GM19438 (cell line): ENCODE data around the gene HMGN3.
A peak's percentile ranks its signal among the peaks of the same experiment; 100 is the strongest.
"Not testable (repeated sequence)": the region's sequence is repeated elsewhere in the genome, so short reads cannot be mapped to it uniquely, and the experiment has no call there.

Experiments used
- ATAC-seq: cut with Tn5 transposase; IDR thresholded peaks from one replicate; pipeline ENCODE4 v1.9.1; 2021; ENCODE audit warnings: low read depth; ENCODE audit not compliant: unreplicated experiment

The HMGN3 gene

DNA sequence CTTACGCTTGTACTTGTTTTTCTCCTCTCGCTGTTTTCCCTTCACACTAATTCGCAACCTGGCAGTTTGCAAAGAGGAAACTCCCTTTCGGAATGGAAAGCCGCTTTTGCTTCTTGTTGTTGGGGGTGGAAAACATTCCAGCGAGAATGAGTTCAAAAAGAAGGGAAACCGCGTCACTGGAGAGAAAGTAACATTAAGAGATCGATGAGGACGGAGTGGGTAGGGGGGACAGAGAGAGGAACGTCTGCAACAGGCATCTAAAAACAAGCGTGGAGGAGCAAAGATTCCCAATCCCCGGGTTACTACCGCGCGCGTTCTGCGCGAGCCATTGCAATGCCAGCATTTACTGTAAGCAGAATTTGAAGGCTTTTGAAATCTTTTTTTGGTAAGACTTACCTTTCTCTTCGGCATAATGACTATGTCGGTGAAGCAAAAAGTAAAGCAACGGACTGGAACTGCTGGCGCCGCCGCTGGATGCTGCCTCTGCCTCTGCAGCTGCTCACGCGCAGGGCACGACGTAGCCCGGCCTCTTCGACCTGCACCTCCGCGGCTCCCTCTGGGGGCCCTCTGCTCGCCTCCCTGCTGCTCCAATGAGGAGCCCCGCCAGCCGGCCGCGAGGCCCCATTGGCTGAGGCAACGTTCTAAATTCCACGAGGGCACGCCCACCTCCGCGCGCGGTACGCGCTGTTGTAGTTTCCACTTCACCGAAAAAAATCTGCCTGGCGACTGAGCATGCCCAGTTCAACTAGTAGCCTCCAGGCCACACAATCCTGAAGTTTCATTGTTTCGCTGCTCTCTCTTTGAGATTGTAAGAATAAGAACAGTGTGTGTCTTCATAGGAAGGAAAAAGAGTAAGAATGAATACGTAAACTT, at the start of gene HMGN3:
Gene HMGN3 (minus strand): TSS at position 533 of the 873 bp plus-strand sequence.
- ATAC-seq: peak; percentile 86

DNA sequence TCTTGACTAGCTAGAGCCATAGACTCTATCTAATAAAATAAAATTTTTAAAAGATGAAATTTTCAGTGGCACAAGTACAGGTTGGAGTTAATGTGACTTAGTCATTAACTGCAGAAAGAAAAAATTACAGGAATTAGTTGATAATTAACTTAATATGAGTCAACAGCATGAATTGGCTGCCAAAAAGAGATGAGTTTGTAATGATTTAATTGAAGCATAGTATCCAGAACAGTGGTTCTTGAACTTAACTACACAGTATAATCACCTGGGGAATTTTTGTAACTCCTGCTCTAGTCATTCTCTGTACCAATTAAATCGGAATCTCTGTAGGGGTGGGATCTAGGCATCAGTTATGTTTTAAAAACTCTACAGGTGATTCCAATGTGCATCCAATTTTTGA, 46.3 kb upstream of the HMGN3 start:
- ATAC-seq: no peak

DNA sequence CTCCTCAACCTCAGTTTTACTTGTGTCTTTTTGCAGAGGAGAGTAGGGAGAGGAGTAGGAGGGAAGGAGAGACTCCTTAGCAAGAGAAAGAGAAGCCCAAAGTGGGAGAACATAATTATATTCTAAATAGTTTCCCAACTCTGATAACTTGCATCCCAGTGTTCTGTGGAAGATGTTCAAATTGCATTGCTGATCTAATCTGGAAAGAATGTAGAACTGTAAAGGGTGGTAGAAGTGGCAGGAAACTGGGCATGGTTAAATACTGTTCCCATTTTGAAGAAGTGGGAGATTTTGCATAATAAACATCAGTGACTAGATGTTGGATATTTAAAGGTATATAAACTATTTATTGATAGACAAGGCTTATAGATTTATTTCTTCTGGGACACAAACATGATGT, 42.6 kb upstream of the HMGN3 start:
- no peak for ATAC-seq

DNA sequence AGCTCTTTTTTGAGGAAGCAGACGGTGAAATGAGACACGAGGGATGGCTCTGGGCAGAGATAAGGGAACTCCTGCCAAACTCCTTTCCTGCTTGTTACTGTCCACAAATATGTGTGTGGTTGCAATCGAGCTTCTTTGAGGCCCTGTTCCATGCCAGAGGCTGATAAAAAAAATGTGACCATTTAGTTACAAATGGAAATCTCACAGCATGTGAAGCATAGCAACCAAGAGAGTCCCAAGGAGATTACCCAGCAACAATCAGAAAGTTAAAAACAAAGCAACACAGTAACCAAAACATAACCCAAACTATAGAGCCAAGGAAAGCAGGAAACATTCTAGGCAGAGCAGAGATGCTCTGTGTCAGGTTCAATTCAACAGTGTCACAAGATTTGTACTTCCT, 35.4 kb upstream of the HMGN3 start:
- no peak for ATAC-seq

DNA sequence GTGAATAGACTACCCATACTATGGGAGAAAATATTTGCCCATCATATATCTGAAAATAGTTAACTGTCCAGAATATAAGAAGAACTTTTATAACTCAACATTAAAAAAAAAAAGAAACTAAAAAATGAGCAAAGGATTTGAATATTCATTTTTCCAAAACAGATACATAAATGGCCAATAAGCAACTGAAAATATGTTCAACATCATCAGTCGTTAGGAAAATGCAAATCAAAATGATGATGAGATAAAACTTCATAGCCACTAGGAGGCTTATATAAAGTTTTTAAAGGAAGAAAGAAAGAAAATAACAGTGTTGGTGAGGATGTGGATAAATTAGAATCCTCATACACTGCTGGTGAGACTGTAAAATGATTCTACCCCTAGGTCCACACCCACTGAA, 32.6 kb upstream of the HMGN3 start:
- ATAC-seq: no peak

GRCh38 chr6:79266051-79266450, 31.6 kb upstream of the HMGN3 start:
- ATAC-seq: no peak

- ATAC-seq: no peak
Measured at GRCh38 chr6:79263359-79263758, 28.9 kb upstream of the HMGN3 start.

DNA sequence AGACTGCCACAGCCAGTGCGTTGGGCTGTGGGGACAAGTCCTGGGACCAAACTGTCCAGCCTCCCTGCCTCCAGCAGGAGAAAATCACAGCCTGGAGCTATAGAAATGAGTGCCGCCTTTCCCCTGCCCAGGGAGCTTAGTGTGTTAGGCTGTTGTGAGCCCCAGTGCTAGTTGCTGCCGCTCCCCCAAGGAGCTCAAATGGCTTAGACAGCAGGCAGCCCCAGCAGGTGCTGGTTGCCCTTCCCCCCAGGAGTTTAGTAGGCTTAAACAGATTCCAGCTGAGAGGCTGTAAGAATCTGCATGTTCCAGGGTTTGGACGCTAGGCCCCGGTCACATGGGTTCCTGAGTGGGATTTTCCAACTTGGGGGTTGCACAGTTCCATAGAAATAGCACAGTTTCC, 27.2 kb upstream of the HMGN3 start:
- no peak for ATAC-seq

DNA sequence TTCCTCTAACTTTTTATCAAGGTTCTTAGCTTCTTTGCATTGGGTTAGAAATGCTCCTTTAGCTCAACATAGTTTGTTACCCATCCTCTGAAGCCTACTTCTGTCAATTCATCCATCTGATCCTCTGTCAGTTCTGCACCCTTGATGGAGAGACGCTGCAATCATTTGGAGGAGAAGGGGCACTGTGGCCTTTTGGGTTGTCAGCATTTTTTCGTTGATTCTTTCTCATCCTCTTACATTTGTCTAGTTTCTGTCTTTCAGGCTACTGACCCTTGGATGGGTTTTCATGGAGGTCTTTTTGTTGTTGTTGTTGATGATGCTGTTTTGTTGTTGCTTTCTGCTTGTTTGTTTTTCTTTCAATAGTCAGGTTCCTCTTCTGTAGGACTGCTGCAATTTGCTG, 26.3 kb upstream of the HMGN3 start:
- ATAC-seq: no peak

DNA sequence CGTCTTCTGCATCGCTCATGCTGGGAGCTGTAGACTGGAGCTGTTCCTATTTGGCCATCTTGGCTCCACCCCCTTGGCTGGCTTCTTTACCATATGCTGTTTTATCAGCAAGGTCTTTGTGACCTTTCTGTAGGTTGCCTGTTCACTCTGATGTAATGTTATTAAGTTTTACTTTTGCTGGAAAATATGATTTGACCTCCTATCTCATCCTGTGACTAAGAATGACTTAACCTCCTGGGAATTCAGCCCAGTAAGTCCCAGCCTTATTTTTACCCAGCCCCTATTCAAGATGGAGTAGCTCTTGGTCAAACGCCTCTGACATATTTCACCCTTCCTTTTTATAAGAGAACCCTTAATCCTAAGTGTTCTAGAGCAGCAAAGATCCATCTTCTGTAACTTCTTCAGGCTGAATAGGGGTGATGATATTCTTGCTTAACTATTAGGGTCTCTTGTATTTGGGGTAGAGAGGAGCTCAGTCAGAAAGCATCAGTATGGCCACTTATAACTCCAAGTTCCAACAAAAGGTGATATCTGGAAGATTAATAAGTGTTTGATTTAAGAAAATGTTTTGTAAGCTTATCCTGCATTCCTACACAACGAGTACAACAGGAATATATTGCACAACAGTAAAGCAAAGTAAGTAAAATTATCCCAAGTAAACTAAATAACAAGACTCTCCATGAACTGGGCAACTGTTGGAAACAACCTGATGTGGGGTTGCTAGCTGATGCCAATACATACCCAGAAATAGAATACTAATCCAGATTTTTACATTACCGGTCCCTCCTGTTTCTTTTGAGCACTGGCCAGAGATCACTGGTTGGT, 23.1 kb upstream of the HMGN3 start:
- ATAC-seq: no peak

GRCh38 chr6:79256770-79257169, 22.3 kb upstream of the HMGN3 start:
- ATAC-seq: not testable (repeated sequence)

DNA sequence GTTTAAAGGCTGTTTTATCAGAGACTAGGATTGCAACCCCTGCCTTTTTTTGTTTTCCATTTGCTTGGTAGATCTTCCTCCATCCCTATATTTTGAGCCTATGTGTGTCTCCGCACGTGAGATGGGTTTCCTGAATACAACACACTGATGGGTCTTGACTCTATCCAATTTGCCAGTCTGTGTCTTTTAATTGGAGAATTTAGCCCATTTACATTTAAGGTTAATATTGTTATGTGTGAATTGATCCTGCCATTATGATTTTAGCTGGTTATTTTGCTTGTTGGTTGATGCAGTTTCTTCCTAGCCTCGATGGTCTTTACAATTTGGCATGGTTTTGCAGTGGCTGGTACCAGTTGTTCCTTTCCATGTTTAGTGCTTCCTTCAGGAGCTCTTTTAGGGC, 20.6 kb upstream of the HMGN3 start:
- not testable (repeated sequence) for ATAC-seq

DNA sequence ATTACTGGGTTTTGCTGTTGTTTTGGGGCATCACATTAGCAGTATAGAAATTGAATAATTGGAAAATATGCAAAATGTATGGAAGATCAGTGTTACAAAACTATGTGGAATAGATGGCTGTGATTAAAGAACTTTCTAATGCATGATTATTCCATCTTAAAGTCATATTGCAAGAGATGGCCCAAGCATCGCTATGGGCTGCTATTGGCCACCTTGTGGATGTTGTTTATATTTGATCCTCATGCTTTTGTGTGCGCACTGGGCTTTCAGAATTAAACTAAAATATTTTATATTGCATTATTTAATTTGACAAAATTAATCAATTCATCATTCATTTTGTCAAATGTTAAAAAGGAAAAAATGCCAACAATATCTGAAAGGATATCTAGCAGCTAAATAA, 16.1 kb upstream of the HMGN3 start:
- ATAC-seq: no peak

DNA sequence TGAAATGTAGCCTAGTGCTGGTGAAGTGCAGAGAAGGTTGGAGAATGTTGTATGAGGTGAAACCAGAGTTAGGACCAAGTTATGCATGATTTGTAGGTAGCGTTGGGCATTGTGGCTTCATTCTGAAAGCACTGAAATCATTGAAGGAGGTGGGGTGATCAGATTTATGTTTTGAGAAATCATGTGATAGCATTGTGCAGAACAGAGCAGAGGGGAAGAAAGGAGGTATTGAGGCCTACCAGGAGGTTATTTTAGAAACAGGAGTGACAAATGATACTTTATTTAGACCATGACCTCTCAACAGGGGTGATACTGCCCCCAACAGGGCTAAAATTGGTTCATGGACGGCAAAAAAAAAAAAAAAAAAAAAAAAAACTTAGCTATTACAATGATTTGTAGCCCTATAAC, 15.6 kb upstream of the HMGN3 start:
- no peak for ATAC-seq

DNA sequence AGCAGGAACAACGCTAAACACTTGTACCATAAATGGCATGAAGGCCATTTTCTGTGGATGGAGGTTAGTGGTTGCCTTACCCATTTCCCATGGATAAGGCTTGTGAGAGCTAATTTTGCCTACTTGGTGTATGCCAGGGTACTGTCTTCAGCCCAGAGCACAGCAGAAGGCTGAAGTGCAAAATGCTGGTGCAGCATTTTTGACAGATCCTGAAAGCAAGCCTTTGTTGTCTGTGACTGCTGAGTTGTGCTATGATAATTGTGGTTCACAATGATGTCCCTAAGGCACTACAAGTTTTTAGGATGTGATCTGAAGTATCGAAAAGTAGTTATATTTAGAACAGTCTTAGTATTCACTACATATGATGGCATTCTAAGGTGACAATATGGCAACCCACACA, 14.7 kb upstream of the HMGN3 start:
- ATAC-seq: no peak

DNA sequence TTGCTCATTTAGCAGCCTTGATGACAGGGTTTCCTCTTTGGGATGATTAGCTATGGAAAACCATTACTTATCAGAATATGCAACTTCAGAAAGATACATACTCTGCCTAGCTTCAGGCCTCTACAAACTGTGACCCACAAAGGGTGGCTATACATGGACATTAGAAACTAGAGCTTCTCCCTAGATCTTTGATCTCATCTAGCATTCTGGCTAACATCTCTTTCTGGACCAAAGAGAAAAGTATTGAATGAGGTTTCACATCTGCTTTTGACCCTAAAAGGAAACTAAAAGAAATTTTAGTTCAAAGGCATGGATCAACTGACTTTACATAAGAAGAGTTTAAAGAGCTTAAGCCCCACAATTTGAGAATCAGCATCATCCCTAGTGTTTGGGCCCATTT, 12.4 kb upstream of the HMGN3 start:
- ATAC-seq: peak; percentile 90

GRCh38 chr6:79241228-79241627, 6.7 kb upstream of the HMGN3 start:
- no peak for ATAC-seq

GRCh38 chr6:79240509-79240908, 6.0 kb upstream of the HMGN3 start:
- ATAC-seq: no peak

DNA sequence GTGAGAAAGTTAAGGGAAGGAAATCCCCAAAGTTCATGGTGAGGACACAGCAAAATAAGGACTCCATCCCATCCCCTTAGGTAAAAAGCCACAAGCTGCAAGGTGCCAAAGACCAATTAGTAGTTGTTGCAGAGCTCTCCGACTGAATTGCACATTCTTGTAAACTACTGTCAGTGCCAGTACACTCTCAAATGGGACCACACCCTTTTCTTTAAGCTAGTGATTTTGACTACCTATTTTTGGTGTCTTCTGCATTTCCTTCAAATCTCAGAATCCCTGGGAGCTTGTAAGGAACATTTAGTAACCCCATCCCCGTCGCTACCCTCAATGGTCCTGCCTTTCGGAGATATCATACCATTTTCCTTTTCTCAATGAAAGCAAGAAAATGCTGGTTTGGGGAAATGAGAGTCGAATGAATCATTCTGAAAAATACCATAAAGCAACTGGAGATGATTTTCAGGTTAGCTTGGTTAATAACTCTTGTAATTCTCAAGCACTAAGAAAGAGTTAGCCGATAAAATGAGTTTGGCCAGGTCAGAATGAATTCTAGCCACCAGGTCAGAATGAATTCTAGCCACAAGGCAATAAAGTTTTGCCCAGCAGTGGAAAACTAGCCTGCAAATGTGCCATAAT, 5.2 kb upstream of the HMGN3 start:
- ATAC-seq: peak; percentile 58

DNA sequence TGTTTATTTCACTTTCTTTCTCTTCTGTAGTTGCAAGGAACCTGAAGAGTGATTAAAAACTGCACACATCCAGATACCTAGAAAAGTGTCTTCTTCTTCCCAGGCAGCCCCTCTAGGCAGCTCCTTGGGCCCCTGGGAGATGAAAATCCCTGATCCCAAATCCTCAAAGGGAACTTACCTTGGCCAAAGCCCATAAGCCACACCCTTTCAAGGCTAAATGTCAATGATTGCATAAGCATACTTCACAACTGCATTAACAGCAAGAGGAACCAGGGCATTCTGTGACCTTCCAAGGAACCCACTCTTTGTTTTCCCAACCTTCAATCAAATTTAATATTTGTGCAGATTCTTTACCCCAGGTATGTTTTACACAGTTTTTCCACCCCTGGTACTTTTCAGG, 4.4 kb upstream of the HMGN3 start:
- ATAC-seq: no peak

DNA sequence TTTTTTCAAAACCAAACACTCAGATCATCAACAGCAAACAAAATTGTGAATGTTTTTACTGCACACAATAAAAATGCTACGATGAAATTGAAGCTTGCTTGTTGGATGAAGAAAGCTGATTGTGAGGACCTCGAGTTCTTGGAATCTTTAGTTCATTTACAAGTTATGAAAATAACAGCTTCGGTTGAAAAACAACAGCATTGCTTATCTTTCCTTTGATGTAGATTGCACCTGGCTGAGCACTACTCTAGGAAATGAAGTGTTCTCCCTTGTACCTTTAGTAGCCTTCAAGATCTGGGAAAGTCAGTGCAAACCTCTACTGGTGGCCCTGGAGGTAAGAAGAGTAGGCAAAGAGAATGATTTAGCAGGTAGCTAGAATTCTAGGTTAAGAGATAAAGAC, 2.2 kb upstream of the HMGN3 start:
- no peak for ATAC-seq
